Hepatocyte (in vitro differentiated cells): ENCODE measurements around the gene BLVRB.

Experiments used
- EZH2 ChIP-seq: fragments of 200-600 bp; sonication (generic); IDR thresholded peaks from 2 replicates; pipeline ENCODE4 v1.6.1; 2016; ENCODE audit warnings: antibody characterized with exemption, mild to moderate bottlenecking, borderline replicate concordance
- EZH2phosphoT487 ChIP-seq: fragments of 200-600 bp; sonication (generic); IDR thresholded peaks from one replicate; pipeline ENCODE4 v1.6.1; 2018; ENCODE audit warnings: antibody characterized with exemption, mild to moderate bottlenecking, low read depth, moderate library complexity; ENCODE audit not compliant: unreplicated experiment, severe bottlenecking
- TF ChIP-seq, protein P1 (sequence below): fragments of 200-600 bp; sonication (generic); IDR thresholded peaks from 2 replicates; pipeline ENCODE4 v1.5.1; 2016; ENCODE audit warnings: antibody characterized with exemption, mild to moderate bottlenecking; ENCODE audit not compliant: poor library complexity

DNA sequence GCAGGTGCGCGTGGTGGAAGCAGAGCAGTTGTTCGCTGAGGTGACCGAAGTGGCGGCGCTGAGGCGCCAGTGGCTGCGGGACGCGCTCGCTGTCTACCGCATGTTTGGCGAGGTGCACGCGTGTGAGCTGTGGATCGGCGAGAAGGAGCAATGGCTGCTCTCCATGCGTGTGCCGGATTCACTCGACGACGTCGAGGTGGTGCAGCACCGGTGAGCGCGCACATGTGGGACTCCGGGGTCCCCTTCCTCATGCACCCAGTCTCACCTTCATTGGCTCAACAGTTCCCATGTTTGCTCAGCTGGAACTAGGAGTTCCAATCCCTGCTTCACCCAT lies 47.8 kb upstream of the BLVRB start:
- TF ChIP-seq, protein P1, sequence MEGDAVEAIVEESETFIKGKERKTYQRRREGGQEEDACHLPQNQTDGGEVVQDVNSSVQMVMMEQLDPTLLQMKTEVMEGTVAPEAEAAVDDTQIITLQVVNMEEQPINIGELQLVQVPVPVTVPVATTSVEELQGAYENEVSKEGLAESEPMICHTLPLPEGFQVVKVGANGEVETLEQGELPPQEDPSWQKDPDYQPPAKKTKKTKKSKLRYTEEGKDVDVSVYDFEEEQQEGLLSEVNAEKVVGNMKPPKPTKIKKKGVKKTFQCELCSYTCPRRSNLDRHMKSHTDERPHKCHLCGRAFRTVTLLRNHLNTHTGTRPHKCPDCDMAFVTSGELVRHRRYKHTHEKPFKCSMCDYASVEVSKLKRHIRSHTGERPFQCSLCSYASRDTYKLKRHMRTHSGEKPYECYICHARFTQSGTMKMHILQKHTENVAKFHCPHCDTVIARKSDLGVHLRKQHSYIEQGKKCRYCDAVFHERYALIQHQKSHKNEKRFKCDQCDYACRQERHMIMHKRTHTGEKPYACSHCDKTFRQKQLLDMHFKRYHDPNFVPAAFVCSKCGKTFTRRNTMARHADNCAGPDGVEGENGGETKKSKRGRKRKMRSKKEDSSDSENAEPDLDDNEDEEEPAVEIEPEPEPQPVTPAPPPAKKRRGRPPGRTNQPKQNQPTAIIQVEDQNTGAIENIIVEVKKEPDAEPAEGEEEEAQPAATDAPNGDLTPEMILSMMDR = no peak
- TF ChIP-seq EZH2 (no peak), EZH2phosphoT487 (no peak)
